PC-3 (cell line): ENCODE data around the gene PINLYP.

Experiments
- EZH2 ChIP-seq: fragments of 300-600 bp; sonication (generic); IDR thresholded peaks from one replicate; pipeline ENCODE4 v1.6.1; 2017; ENCODE audit warnings: antibody characterized with exemption, mild to moderate bottlenecking, low read length; ENCODE audit not compliant: unreplicated experiment
- EZH2phosphoT487 ChIP-seq: fragments of 300-600 bp; sonication (generic); IDR thresholded peaks from 2 replicates; pipeline ENCODE4 v1.6.1; 2018; ENCODE audit warnings: mild to moderate bottlenecking, antibody characterized with exemption, low read length, borderline replicate concordance
- TF ChIP-seq, protein P1 (sequence below): fragments of 300-600 bp; sonication (generic); conservative IDR thresholded peaks from 2 replicates; pipeline ENCODE4 v1.5.1; 2017; ENCODE audit warnings: antibody characterized with exemption, low read depth, mild to moderate bottlenecking, low read length

GRCh38 chr19:43562226-43562697, 13.3 kb upstream of the PINLYP start:
- TF ChIP-seq, protein P1, sequence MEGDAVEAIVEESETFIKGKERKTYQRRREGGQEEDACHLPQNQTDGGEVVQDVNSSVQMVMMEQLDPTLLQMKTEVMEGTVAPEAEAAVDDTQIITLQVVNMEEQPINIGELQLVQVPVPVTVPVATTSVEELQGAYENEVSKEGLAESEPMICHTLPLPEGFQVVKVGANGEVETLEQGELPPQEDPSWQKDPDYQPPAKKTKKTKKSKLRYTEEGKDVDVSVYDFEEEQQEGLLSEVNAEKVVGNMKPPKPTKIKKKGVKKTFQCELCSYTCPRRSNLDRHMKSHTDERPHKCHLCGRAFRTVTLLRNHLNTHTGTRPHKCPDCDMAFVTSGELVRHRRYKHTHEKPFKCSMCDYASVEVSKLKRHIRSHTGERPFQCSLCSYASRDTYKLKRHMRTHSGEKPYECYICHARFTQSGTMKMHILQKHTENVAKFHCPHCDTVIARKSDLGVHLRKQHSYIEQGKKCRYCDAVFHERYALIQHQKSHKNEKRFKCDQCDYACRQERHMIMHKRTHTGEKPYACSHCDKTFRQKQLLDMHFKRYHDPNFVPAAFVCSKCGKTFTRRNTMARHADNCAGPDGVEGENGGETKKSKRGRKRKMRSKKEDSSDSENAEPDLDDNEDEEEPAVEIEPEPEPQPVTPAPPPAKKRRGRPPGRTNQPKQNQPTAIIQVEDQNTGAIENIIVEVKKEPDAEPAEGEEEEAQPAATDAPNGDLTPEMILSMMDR, result no peak
- TF ChIP-seq EZH2 (no peak), EZH2phosphoT487 (no peak)
